DMS 273 (cell line): ENCODE measurements around the gene MAF.

Experiments used
- DNase-seq: peaks from one replicate; lab custom pipeline; 2025; ENCODE audit not compliant: unreplicated experiment; lab: John Stamatoyannopoulos, UW

Gene MAF

GRCh38 chr16:79550373-79550772 is 50.2 kb downstream of the MAF start:
- no peak for DNase-seq

GRCh38 chr16:79547085-79547484 is 53.5 kb downstream of the MAF start:
- DNase-seq, result no peak
